ENCODE data around the gene ZNF880. TPM values are rescaled to one million over a fixed set of nuclear protein-coding genes. Genes with fewer than 3 reads are reported as not detected.
"Not testable (repeated sequence)": the region's sequence is repeated elsewhere in the genome, so short reads cannot be mapped to it uniquely, and the experiment has no call there.

ZNF880 gene
- total RNA-seq, 3 donors from 2014 or later: 18.6 to 32.9 (median 22.0) TPM

GRCh38 chr19:52336791-52337381, 32.8 kb upstream of the ZNF880 start:
- Histone ChIP-seq H3K4me3 (peak overlapping the region; percentile 69 to 92 (median 83)), H3K4me1 (no peaks in the 10 kb centered on the region), H3K27ac (peak overlapping the region; percentile 87 to 88), H3K9me3 (peaks cover 18 to 33% of the 10 kb centered on the region in 2 donors), H3K36me3 (no peaks in the 10 kb centered on the region), H3K27me3 (no peaks in the 10 kb centered on the region)
- DNase-seq (ENCODE audit: low spot score in 2 of 2): no peak
- no peak for TF ChIP-seq POLR2AphosphoS5 (IDR thresholded peaks at IDR 0.05)
- TF ChIP-seq CTCF (IDR thresholded peaks at IDR 0.05): no peak
- no peak for TF ChIP-seq POLR2A (IDR thresholded peaks at IDR 0.05)
- intact Hi-C loops (cut with DNase I; ENCODE audit: low total_unique reads): no loop called here

DNA sequence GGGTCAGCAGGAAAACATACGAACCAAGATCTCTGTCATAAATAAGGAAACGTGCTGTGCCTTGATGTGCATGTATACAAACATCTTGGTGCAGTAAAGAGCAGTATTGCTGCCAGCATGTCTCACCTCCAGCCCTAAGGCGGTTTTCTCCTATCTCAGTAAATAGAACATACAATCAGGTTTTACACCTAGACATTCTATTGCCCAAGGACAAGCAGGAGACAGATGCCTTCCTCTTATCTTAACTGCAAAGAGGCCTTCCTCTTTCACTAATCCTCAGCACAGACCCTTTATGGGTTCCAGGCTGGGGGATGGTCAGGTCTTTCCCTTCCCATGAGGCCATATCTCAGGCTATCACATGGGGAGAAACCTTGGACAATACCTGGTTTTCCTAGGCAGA, 30.7 kb upstream of the ZNF880 start:
- DNase-seq (ENCODE audit: low spot score in 2 of 2); H3K27me3 ChIP-seq; H3K4me1 ChIP-seq; H3K4me3 ChIP-seq; intact Hi-C loops (cut with DNase I; ENCODE audit: low total_unique reads); H3K36me3 ChIP-seq; H3K27ac ChIP-seq: not testable (repeated sequence)
- H3K9me3 ChIP-seq: peaks cover 11 to 14% of the 10 kb centered on the region in 2 donors

DNA sequence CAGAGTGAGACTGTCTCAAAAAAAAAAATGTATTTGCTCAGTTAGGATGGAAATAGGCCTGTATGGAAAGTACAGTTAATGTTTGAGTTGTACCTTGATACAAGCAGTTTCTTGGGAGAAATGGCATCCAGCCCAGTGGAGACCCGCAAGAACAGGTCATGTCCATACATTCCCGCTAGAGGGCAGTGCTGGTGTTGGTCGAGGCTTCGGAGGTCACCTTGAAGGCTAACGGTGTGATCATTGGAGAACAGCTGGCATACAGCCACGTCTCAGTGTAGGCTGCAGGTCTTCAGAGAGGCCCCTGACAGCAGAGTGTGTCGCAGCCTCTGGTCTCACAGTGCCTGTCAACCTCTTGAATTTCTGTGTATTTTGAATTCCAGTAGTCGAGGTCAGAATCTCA, 26.2 kb upstream of the ZNF880 start:
- Histone ChIP-seq H3K27me3 (no peaks in the 10 kb centered on the region), H3K36me3 (no peaks in the 10 kb centered on the region), H3K27ac (no peak overlapping the region), H3K4me1 (no peaks in the 10 kb centered on the region), H3K9me3 (peaks cover 0 to 2% of the 10 kb centered on the region in 2 donors), H3K4me3 (no peak overlapping the region)
- peak in 1 of 2 donors; percentile 52 for DNase-seq (ENCODE audit: low spot score in 2 of 2)
- intact Hi-C loops (cut with DNase I; ENCODE audit: low total_unique reads): no loop called here
- TF ChIP-seq POLR2AphosphoS5 (IDR thresholded peaks at IDR 0.05): no peak
- no peak for TF ChIP-seq POLR2A (IDR thresholded peaks at IDR 0.05)
- TF ChIP-seq CTCF (IDR thresholded peaks at IDR 0.05): peak in 2 of 3 donors; percentile 24 to 42

DNA sequence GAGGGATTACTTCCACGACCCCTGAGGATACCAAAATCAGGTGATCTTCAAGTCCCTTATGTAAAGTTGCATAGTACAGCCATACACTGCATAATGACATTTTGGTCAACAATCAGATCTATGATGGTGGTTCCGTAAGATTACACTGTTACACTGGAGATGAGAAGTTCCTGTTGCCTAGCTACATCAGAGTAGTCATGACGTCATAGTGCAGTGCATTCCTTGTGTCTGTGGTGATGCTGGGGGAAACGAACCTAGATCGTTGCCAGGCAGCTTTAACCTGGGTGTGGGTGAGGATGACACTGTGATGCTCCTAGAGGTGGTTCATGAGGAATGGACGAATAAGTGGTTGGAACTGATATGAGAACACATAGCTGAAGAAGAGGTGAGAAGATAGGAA, 24.6 kb upstream of the ZNF880 start:
- intact Hi-C loops (cut with DNase I; ENCODE audit: low total_unique reads): no loop called here
- no peaks in the 10 kb centered on the region for H3K27me3 ChIP-seq
- H3K4me1 ChIP-seq: no peaks in the 10 kb centered on the region
- H3K9me3 ChIP-seq: peaks cover 0 to 2% of the 10 kb centered on the region in 2 donors
- H3K27ac ChIP-seq: no peak overlapping the region
- H3K4me3 ChIP-seq: no peak overlapping the region
- DNase-seq (ENCODE audit: low spot score in 2 of 2): no peak
- TF ChIP-seq POLR2A (IDR thresholded peaks at IDR 0.05) (no peak), POLR2AphosphoS5 (IDR thresholded peaks at IDR 0.05) (no peak), CTCF (IDR thresholded peaks at IDR 0.05) (no peak)
- H3K36me3 ChIP-seq: peaks cover 4% of the 10 kb centered on the region

- TF ChIP-seq POLR2A (IDR thresholded peaks at IDR 0.05): no peak
- TF ChIP-seq CTCF (IDR thresholded peaks at IDR 0.05): no peak
- TF ChIP-seq POLR2AphosphoS5 (IDR thresholded peaks at IDR 0.05): no peak
- no peak overlapping the region for H3K27ac ChIP-seq
- peaks cover 12% of the 10 kb centered on the region for H3K36me3 ChIP-seq
- H3K27me3 ChIP-seq: no peaks in the 10 kb centered on the region
- no peak for DNase-seq (ENCODE audit: low spot score in 2 of 2)
- intact Hi-C loops (cut with DNase I; ENCODE audit: low total_unique reads): no loop called here
- no peaks in the 10 kb centered on the region for H3K4me1 ChIP-seq
- no peak overlapping the region for H3K4me3 ChIP-seq
- H3K9me3 ChIP-seq: peaks cover 9 to 11% of the 10 kb centered on the region in 2 donors
These were observed 18.2 kb upstream of the ZNF880 start for GRCh38 chr19:52351512-52351911.

Measured in breast epithelium (tissue), 4 donors.